GM18951 (cell line): Measurements from ENCODE around the gene KIAA1549.
"Not testable (repeated sequence)": the region's sequence is repeated elsewhere in the genome, so short reads cannot be mapped to it uniquely, and the experiment has no call there.

Experiments
- POLR2A ChIP-seq: IDR thresholded peaks from 4 replicates; pipeline ENCODE4 v1.6.1; 2011; ENCODE audit warnings: mild to moderate bottlenecking; ENCODE audit not compliant: insufficient read length, insufficient read depth; ENCODE audit errors: extremely low read depth
- in situ Hi-C: fragments of 300-500 bp; cut with MboI; formaldehyde crosslinking; loops from one replicate; pipeline ENCODE4 v1.12.0; 2022; ENCODE audit warnings: low sequenced_read_pairs, mixed read lengths, inconsistent platforms; ENCODE audit not compliant: unreplicated experiment

KIAA1549 gene

GRCh38 chr7:138944592-138944991 lies 36.6 kb downstream of the KIAA1549 start:
- in situ Hi-C loops = no loop called here
- no peak for TF ChIP-seq POLR2A

- no peak for TF ChIP-seq POLR2A
- in situ Hi-C loops = no loop called here
Observed at GRCh38 chr7:138943061-138943460, 38.1 kb downstream of the KIAA1549 start.

- in situ Hi-C loops = no loop called here
- TF ChIP-seq POLR2A = no peak
Observed at GRCh38 chr7:138941545-138941944, 39.6 kb downstream of the KIAA1549 start.

GRCh38 chr7:138940602-138941001 lies 40.6 kb downstream of the KIAA1549 start:
- in situ Hi-C loops = not testable (repeated sequence)

GRCh38 chr7:138937484-138937883 lies 43.7 kb downstream of the KIAA1549 start:
- TF ChIP-seq POLR2A = no peak
- in situ Hi-C loops = no loop called here

- TF ChIP-seq POLR2A = no peak
- in situ Hi-C loops = no loop called here
Observed at GRCh38 chr7:138935465-138936011, 45.7 kb downstream of the KIAA1549 start.

GRCh38 chr7:138934861-138935260 lies 46.3 kb downstream of the KIAA1549 start:
- in situ Hi-C loops = no loop called here
- no peak for TF ChIP-seq POLR2A

GRCh38 chr7:138934367-138934766 lies 46.8 kb downstream of the KIAA1549 start:
- in situ Hi-C loops = no loop called here

GRCh38 chr7:138932870-138933269 lies 48.3 kb downstream of the KIAA1549 start:
- no peak for TF ChIP-seq POLR2A
- in situ Hi-C loops = no loop called here

More at GRCh38 chr7:138934367-138934766, 46.8 kb downstream of the KIAA1549 start:
- no peak for TF ChIP-seq POLR2A

GRCh38 chr7:138932427-138932826 lies 48.8 kb downstream of the KIAA1549 start:
- TF ChIP-seq POLR2A = no peak
- in situ Hi-C loops = no loop called here

GRCh38 chr7:138929969-138930368 lies 51.2 kb downstream of the KIAA1549 start:
- no peak for TF ChIP-seq POLR2A
- in situ Hi-C loops = no loop called here

- no peak for TF ChIP-seq POLR2A
- in situ Hi-C loops = no loop called here
Observed at GRCh38 chr7:138926241-138926612, 55.0 kb downstream of the KIAA1549 start.

GRCh38 chr7:138924501-138925225 lies 56.5 kb downstream of the KIAA1549 start:
- no peak for TF ChIP-seq POLR2A
- in situ Hi-C loops = no loop called here

- TF ChIP-seq POLR2A = no peak
- in situ Hi-C loops = no loop called here
Observed at GRCh38 chr7:138921277-138921676, 59.9 kb downstream of the KIAA1549 start.
